ENCODE measurements around the gene SEMA3A.

Gene SEMA3A

DNA sequence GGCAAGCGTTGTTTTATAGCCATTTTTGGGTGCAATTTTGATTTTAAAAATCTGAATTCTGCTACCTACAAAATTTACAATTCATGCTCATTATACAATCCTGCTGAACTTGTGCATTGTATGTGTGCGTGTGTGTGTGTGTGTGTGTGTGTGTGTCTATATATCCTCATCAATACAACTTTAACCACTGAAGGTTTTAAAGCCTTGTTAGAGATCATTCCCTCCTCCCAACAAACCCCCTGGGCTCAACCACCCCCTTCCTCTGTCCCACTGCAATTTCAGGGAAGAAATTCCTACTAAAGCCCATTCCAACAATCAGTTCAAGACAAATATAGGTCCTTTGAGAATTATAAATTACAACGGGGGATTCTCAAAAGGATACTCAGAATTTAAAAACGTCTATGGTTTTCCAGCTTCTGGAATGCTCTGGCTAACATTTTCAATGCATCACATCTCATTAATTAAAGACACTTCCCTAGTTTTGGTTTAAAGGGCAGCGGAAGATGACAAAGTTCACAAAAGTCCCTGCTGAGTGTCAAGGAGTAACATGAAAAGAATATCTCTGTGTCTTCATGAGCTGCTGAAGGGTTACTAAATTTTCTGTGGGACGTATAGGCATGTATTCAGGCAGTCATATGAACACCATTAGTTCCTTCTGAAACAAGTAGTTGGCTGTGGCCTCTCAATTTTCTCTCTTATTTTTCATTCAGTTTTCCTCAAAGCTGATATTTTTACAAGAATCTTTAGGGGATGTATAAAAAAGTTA lies 889 bp upstream of the SEMA3A start:
- DNase-seq, result no peak

DNA sequence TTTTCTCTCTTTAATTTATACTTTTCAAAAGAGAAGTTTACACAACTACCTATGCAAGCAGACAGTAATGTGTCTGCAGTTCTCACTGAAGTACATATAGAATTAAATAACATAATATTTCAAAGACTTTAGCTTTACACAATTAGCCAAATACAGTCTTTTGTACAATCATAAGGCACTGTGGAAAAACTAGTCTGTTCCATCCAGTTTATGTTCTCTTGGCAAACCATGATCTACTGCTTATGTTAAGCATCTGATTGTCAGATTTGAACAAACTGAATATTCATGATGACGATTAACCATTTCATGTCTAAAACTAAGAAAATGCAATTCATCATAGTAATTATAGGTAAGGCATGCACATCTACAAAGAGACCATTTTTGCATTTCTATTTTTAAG lies 842 bp downstream of the SEMA3A start:
- no peak for DNase-seq

DNA sequence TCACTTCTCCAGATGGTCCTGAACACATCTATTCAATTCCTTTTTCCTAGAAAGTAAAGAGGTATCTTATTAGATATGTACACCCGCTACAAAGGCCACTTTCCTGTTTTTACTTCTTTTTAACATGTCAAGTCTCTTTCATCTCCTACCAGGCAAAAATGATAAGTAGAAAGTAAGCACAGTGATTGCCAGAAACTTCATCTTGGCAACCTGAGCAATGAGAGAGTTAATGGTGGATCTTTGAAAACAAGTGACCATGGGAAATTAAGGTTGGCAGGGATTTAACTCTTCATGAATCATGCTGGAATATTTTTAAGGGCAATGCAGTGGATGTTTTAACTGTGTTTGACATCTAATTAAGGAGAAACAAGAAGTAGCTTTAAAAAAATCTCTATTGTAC lies 2.7 kb downstream of the SEMA3A start:
- DNase-seq, result no peak

DNA sequence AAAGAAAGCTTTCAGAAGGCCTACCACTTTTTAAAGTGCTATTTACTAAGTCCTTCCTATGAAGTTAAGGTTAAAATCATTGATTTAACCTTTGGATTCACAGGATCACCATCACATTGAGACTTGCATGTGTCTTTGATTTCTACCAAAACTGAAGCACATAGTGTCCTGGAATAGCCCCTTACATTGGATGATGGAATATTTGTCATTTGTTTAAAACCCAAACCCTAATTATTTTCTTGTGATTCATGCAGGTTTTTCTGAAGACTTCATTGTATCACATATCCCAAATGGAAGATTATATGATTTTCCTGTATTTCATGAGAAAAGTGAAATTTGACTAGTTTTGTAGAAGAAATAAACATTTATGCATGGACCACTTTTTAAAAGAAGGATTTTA lies 3.3 kb downstream of the SEMA3A start:
- DNase-seq, result no peak

DNA sequence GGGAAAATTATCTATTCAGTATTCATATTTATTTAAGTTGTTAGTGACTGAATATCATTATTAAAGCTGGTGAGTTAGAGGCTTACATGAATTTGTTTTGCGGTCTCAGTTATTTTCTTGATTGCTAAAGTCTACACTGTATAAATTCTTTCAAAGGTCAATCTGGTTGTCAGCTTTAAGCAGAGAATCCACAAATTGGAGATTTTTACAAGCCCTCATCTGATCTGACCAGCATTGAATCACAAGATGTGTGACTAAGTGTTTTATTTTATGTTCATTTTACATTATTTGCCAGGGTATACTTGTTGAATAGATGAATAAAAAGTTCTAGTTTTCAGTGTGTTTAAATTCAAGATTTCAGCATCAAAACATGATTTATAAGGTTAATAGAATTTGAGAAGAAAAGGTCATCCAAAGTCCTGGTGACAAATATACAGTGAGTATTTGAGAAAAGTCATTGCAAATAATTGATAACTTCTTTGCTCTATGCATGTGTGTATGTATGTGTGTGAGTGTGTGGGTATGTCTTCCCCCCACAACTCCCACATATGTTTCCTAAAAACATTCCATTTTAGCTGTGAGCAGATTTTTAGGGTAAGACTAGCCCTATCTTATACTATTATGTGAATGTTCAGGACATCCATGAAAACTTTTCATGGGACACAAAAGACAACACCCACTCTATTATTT lies 4.4 kb downstream of the SEMA3A start:
- no peak for DNase-seq

DNA sequence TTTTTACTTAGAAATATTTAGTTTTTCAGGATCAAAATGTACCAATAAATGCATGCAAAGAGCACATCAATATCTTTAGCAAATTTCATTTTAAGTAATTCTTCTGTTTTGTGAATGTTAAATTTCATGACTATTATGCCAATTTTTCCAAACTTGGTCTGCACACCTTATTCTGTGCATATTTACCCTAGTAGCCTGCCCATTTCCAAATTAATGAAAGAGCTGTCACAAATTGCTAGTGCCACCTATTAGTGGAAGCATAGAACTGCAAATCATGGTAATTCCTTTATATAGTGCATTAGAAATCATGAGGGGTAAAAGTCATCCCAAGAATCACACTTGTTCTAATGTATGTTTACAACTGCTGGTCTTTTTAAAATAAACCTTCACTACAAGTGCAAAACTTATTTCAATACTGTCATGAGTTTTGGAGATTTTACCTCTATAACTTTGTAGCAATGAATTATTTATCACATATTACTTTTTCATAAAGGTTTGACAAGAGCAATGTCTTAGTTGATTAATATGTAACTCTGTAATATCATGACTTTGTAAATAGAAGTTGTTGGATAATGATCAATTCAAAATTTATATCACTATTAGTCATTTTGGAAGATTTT lies 5.7 kb downstream of the SEMA3A start:
- DNase-seq, result no peak

DNA sequence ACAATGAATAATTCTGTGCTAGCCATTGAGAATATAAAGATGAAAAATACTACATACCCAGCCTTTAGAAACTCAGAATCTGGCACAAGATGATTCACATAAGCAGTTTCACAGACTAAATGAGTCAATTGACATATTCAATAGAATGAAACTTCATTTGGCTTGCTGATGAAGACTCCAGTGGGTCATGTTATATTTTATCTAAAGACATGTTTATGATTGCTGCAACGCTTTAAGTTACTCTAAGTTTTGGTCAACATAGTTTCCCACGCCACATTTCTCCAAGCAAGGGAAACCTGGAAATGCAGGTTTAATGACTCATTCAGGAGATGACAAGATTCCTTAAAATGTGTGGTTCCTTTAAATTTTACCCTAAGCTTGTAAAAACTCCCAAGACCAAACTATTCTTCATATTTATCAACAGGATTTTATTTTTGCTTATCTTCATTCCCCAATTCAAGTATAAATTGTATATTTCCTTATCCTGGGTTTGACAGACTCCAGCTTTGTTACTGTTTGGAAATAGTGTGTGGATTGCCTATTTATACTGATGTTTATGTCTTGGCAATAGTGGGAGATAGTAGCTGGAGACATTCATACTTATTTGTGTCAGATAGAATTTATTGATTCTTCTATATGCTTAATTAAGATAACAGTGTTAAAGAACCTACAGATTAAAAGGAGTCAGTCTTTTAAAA lies 6.6 kb downstream of the SEMA3A start:
- no peak for DNase-seq

DNA sequence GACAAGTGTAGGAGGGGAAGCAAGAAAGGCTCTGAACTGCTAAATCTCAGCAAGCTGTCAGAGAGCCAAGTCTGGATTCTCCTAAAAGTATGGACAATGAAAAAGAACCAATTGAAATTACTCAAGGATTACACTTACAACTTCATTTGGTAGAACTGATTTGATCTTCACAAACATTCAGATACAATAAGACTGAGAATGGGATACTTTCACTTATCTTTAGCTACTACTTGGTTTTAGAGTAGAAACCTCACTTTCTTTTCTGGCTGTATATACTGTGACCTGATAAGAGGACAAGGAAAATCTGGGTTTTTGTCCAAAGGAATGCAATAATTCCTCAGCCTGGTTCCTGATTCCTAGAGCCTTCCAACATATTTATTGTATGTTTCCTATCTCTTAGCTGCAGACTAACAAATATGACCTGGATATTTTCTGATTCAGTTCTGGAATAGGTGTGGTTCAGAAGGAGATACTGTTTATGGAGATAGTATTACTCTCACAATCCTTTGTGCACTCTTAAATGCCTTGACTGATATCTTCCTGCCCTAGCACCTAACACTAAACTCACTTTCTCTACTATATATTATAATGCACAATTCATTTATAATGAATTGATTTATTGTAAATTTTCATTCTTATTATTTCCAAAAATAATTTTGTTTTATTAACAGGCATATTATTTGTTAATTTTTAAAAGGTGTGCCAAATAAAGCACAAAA lies 7.3 kb downstream of the SEMA3A start:
- DNase-seq, result no peak

DNA sequence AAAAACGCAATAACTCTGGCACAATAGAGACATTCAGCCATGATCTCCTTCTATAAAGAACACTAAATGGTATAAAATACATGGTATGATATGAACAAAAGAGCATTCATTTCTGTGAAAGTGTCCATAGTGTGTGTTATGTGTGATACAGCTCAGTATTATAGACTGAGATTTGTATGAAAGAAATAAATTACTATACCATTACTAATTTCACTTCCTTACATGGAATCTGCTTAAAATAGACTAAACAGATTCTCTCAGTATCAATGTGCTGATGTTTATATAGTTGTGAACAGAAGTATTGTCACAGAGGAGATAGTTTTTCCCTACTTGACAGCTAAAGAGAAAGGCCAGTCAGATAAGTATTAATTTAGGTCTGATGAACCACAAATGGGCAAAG lies 10.8 kb downstream of the SEMA3A start:
- no peak for DNase-seq

DNA sequence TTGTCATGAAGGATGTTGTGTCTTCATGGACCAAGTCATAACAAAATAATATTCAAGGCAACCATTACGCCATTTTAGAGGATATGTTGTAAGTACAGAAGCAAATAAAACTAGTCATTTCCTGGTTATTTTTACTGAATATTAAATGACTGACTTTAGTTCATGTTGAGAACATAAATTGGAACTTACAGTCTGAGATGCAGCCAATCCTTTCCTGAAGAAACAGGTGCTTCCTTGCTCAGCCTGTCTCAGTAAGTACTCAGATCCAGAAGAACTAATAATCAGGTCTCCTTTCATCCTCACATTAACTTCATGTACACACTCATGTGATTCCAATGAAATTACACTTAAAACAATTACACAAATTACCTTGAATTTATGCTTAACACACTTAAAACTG lies 12.3 kb downstream of the SEMA3A start:
- DNase-seq, result no peak

DNA sequence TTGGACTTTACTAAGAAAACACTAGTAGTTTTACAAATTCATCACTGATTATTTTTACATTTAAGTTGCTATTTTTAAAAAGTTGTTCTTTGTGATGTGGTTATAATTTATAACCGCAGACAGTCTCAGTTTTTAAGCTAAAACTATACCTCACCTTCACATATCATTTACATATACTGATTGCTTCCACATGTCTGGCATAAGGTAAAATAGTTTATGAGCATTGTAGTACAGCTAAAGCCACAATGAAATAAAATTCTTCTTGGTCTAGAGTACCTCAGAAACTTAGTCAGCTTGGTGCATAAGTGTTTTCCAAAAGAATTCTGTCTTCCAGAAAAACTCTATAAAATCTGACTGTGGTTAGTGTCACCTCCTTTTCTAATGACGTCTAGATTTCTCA lies 13.0 kb downstream of the SEMA3A start:
- no peak for DNase-seq

DNA sequence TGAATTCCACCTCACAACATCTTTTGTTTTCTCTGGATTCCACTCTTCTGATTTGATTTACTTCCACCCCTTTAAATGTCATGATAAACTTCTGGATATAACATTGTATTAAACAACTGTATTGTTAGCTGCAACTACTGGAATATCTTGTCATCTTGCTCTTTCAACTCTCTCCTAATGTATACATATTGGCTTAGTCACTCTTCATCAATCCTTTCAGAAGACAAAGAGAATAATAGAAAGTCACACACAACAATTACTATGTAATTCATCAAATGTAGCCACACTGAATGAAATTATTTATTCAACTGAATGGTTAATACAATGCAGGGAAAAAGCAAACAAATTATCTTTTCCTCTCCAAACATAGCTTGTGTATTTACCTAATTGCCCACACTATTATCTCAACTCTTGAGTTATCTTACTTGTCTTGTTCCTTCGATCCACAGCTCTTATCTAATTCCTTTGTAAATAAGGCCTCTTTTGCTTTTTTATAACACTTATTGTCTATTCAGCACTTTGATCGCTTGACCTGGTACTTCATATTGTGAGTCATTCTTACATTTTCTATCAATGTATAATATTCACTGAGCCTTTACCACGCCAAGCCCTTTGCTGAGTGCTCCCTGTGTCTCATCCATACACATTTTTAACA lies 16.7 kb downstream of the SEMA3A start:
- DNase-seq, result no peak

DNA sequence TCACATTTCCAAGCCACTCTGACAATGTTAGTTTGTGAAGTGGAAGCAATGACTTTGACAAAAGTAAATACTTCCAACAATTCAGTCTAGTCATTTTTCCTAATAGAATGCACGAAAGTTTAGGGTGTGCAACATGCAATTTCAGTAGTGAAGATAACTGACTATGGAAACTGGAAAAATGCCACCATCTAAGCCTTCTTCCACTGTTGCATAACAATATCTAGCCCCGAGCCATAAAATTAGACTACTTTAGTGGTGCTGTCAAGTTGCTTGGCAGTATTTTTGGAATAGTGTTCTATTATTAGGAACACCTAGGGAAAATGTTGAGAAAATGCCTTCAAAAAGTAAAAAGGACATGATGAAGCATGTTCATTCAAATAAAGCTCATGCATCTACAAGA lies 17.9 kb downstream of the SEMA3A start:
- no peak for DNase-seq

DNA sequence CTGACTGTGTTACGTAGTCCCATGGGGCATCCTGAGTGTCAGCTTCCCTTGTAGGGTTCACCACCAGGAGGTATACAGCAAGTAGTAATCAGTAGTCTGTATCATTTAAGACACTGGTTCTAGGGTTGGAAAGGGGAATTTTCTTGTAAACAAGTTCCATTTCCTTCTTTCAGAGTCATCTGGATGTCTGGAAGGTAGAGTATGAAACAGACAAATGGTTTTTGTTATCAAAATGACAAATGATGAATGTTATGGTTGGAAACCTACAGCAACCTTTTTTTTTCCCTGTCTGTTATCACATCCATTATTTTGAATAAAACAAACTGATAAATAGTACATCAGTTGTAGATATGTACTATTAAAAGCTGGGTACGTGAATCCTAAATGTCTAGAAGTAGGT lies 19.1 kb downstream of the SEMA3A start:
- DNase-seq, result no peak

DNA sequence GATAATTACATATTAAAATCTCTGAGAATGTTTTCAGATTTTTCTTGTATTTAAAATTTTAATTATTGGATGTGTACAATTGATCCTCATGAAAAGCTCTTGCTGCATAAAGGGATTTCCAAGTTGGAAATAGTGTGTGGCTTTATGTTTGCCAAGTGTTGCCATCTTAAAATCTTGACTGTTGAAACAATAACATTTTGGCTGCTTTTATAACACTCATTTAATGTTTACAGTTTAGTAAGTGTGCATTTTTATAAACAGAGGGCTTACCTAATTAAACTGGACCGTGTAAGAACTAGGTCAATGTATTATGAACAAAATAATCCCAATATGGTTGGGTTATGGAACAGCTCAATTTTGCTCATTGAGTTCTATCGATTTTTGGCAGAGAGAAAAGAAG lies 23.9 kb downstream of the SEMA3A start:
- no peak for DNase-seq

DNA sequence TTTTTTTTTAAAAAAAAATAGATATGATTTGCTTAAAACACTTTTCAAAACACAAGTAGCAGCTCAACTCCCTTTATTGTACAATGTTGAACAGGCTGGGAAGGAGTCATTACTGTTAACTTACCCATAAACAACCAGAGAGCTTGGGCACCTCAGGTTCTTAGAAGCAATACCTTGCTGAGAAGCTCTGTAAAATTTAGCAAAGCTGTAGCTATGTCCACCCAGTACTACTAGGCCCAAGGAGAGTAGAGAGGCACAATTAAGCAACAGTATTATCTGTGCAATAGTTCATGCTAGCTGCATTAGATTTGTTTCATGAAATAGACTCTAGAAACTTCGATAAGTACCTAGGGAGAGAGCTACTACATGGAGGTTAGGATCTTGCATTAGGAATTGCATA lies 32.0 kb downstream of the SEMA3A start:
- no peak for DNase-seq

DNA sequence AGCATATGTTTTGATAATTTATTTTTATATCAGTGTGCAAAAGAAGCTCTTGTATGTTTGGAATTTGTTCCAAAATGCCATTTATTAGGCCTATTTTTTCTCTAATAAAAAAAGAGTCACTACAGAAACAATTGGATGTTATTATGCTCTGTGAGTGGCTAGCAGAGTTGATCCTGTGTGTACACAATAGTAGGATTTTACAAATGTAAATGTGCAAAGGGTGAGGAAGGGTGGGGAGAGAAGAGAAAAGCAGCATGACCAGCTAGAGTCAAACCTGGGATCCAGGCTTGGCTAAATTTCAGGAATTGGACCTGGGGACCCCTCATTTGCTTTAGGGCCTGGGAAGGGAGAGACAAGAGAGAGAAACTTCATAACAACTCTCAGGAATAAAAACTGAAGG lies 32.5 kb downstream of the SEMA3A start:
- no peak for DNase-seq

DNA sequence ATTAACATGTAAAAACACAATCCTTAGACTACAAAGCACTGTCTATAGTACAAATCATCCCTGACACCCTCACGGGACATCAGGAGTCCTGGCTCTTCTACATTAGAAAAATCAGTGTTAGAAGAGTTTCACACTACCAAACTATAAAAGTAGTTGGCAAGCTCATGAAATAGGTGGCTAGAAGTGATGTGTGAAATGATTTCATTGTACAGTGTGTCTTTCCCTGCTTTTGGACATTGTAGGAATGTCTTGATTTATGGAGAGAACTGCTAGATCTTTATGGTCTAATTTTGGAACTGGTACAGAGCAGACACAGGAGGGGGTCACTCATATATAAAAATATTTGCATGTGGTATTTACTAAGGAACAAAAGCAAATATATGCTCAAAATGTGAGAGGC lies 33.2 kb downstream of the SEMA3A start:
- no peak for DNase-seq

DNA sequence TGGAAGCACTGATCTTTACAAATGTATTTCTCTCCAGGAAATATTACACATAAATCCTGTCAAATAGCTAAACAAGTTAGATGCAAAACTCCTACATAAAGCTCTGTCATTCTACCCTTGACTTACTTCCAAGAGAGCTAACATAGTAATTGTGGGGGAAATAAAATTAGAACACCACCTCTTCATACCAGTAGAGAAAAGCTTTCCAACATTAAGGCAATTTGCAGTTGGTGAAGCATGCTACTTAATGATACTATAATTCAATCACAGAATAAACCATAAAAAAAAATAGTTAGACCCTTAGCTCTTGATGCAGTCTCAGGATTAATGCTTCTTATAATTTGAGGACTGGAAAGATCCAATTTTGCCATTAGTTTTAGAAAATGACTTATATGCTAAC lies 35.2 kb downstream of the SEMA3A start:
- DNase-seq, result no peak

DNA sequence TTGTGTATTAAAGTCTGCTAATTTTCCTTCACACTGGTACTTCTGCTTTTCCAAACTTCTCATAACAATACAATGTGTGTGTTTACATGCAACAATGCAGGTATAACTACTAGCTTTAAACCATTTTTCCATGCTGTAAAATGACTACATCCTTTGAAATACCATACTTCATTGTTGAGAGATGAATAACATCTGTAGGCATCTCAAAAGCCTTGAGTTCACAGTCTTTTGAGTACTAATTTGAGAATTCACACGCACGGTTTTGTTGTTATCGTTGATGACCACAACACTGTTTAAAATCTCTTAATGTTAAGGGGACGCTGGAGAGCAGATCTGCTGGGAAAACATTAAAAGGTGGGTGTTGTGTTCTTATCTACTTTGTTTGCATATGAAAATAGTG lies 37.4 kb downstream of the SEMA3A start:
- no peak for DNase-seq

DNA sequence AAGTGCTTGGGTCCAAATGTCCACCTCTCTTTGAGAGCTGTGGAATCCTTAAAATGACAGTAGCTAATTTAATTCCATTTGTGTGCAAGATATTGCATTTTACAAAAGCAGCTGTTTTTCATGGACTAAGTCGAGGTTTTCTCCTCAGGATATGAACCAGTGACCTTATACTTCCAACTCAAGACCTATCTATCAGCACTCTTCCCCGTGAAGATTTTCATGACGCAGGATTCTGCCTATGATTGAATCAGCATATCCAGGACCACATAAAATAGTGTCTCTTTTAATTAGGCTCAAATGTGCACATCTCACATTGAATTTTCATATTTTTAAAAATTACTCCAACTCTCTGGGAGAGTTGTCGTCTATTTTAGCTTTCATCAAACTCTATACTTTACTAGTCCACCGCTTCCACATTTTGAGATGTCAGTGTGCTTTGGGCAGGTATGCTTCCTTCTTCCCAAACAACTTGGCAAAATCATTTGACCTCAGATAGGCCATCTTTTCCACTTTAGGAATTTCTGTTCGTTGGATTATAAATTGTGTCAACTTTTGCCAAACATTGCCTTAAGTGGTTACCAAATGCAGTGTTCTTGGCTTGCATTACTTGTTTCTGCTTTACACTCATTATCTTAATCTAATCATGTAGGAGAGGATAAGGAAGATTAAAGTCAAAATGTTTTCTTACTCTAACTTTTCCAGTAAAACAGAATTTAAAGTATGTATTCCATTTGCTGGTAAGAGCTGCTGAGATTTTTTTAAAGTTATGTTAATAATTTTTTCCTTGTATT lies 39.4 kb downstream of the SEMA3A start:
- DNase-seq, result no peak

DNA sequence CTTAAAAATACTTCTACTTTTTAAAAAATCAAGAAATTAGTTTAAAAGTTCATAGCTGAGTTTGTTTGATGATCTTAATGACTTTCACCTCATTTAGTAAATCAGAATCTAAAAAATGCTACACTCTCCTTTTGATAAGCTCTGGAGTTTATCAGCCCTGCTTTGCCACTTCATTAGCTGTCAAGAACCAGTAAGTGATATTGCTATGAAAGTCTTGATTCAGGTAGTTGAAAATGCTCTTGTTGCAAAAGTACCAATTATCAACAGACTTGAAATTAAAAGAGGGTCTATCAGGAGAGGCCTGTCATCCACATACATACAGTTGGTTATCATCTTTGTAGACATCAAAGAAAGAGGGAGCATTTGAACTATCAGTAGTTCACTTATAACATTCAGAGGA lies 41.6 kb downstream of the SEMA3A start:
- no peak for DNase-seq

All from CD4-positive, alpha-beta T cell treated with Interleukin-10 for 1 hour (primary cell).